AG04450 (cell line): Measurements from ENCODE around the gene ZNF266. TPM values are rescaled to one million over a fixed set of nuclear protein-coding genes. Genes with fewer than 3 reads are reported as not detected.

Experiments used
- CTCF ChIA-PET: fragments of 300-600, 350-600 bp; formaldehyde crosslinking; extraction: SDS; loops from one replicate; lab custom pipeline; 2022; ENCODE audit warnings: antibody characterized with exemption, inconsistent platforms; lab: Charles Lee
- POLR2A ChIA-PET: fragments of 350-600 bp; formaldehyde crosslinking; extraction: SDS; loops from one replicate; lab custom pipeline; 2021; ENCODE audit warnings: antibody characterized with exemption, inconsistent platforms; lab: Yijun Ruan, JAX
- DNase-seq: peaks from one replicate; pipeline ENCODE4 v3.0.0-alpha.2; 2011; ENCODE audit warnings: low read depth, low spot score
- H3K27ac ChIP-seq: one replicate; pipeline ENCODE4 v1.5.1; 2012; ENCODE audit warnings: low read depth, low read length, control low read depth
- H3K27me3 ChIP-seq: one replicate; pipeline ENCODE4 v1.6.0; 2012; ENCODE audit warnings: low read length; ENCODE audit not compliant: control insufficient read depth, insufficient read depth
- H3K4me3 ChIP-seq: 2 replicates; pipeline ENCODE4 v1.5.1; 2011; ENCODE audit warnings: mild to moderate bottlenecking, low read depth, low read length, control low read depth
- H3K9me3 ChIP-seq: 2 replicates; pipeline ENCODE4 v1.5.1; 2012; ENCODE audit warnings: low read length; ENCODE audit not compliant: control insufficient read depth, insufficient read depth
- CTCF ChIP-seq: IDR thresholded peaks from 2 replicates; pipeline ENCODE4 v1.5.1; 2011; ENCODE audit warnings: low read depth, low read length, control low read depth, inconsistent platforms
- polyA plus RNA-seq: library from polyadenylated mRNA; depleted of rRNA; stranded (reverse); fragments of >200 nt; gene quantifications from 2 replicates; pipeline ENCODE4 v1.2.3, GENCODE V29; 2011

The ZNF266 gene
- polyA plus RNA-seq, 1 experiment = 29.0 TPM

- ChIA-PET CTCF (no interaction called here), POLR2A (no interaction called here)
- no peaks in the 10 kb centered on the region for H3K27me3 ChIP-seq
- no peak overlapping the region for H3K27ac ChIP-seq
- no peak for DNase-seq
- TF ChIP-seq CTCF = no peak
- no peaks in the 10 kb centered on the region; the same call in 1 of the 2 replicates for H3K9me3 ChIP-seq
- no peak overlapping the region for H3K4me3 ChIP-seq
Observed at GRCh38 chr19:9430444-9430843, 4.9 kb downstream of the ZNF266 start.

- CTCF ChIA-PET = no interaction called here
- no peak for TF ChIP-seq CTCF
- Histone ChIP-seq H3K27ac (no peak overlapping the region), H3K27me3 (no peaks in the 10 kb centered on the region), H3K4me3 (no peak overlapping the region), H3K9me3 (peaks cover 2% of the 10 kb centered on the region)
- no peak for DNase-seq
- POLR2A ChIA-PET = no interaction called here
Observed at GRCh38 chr19:9427941-9428340, 7.4 kb downstream of the ZNF266 start.

- Histone ChIP-seq H3K4me3 (no peak overlapping the region), H3K9me3 (peaks cover 63% of the 10 kb centered on the region), H3K27ac (no peak overlapping the region), H3K27me3 (no peaks in the 10 kb centered on the region)
- DNase-seq = no peak
- POLR2A ChIA-PET = no interaction called here
- TF ChIP-seq CTCF = no peak
- CTCF ChIA-PET = no interaction called here
Observed at GRCh38 chr19:9413240-9413954, 22.0 kb downstream of the ZNF266 start.

- POLR2A ChIA-PET = no interaction called here
- Histone ChIP-seq H3K27me3 (no peaks in the 10 kb centered on the region), H3K27ac (no peak overlapping the region), H3K4me3 (no peak overlapping the region), H3K9me3 (peaks cover 54% of the 10 kb centered on the region)
- CTCF ChIA-PET = no interaction called here
- DNase-seq = no peak
- no peak for TF ChIP-seq CTCF
Observed at GRCh38 chr19:9407827-9408226, 27.5 kb downstream of the ZNF266 start.

- ChIA-PET CTCF (no interaction called here), POLR2A (interaction anchor here (0.7 kb wide), 1 partner anchor 28 kb away, joined by 4 read pairs; the partner anchor contains the start of gene ZNF266)
- peak; percentile 55 for DNase-seq
- H3K27ac ChIP-seq = peak overlapping the region; percentile 61
- peaks cover 50% of the 10 kb centered on the region for H3K9me3 ChIP-seq
- TF ChIP-seq CTCF = no peak
- peak overlapping the region; percentile 89 for H3K4me3 ChIP-seq
- no peaks in the 10 kb centered on the region for H3K27me3 ChIP-seq
Observed at GRCh38 chr19:9406798-9407352, 28.5 kb downstream of the ZNF266 start.
